GM18867 (cell line): ENCODE results near the gene ACTA2.

Experiments used
- ATAC-seq: cut with Tn5 transposase; IDR thresholded peaks from one replicate; pipeline ENCODE4 v1.9.1; 2021; ENCODE audit warnings: mild to moderate bottlenecking, moderate library complexity; ENCODE audit not compliant: unreplicated experiment

ACTA2 gene

DNA sequence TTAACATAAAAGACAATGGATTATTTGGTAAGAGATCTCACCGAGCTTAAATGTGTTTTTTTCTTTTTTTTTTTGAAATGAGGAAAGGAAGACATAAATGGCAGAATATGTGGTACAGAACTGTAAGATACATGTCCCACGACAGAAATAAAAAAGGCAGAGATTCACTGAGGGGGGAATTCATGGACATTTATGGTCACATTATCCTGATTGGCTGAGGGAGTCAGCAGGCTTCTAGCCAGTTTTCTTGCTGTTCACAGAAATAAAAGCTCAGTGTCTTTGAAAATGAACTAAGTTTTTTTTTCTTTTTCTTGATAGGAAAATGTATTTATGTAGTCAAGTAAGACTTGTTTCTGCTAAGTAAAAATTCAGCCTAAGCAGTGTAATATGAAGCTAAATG is 29.8 kb upstream of the ACTA2 start:
- no peak for ATAC-seq

DNA sequence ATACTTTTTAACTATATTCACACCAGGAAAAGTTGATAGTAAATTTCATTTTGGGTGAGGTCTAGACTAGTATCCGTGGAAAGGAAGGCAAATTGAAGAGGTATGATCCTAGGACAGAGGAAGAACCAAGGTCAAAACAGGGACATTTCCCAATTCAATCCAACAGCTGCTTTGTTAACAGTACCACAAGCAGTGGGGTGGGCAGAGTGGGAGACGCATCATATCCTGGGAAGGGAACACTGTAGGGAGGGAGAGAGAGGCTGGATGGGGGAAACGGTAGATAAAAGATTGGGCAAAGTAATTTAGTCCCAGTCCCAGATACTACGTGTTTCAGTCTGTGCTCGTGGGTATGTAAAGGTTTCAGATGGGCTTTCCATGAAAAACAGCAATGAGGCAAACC is 28.9 kb upstream of the ACTA2 start:
- no peak for ATAC-seq

DNA sequence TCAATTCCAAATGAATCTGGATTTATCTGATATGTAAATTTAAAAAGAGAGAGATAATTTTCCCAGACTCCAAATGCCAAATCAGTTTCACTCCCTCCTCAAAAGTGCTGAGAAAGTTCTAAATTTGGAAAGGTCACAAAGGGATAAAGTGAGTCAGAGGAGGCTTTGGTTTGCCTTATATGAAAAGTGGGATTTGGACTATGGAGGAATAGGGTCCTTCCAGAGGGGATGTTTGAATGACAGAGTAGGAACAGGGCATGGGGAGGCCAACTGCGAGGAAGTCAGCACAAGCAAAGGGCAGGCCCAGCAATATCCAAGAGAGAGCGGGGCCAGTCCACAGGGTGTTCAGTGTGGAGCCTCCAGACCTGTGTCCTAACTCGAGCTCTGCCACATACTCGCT is 28.2 kb upstream of the ACTA2 start:
- no peak for ATAC-seq

DNA sequence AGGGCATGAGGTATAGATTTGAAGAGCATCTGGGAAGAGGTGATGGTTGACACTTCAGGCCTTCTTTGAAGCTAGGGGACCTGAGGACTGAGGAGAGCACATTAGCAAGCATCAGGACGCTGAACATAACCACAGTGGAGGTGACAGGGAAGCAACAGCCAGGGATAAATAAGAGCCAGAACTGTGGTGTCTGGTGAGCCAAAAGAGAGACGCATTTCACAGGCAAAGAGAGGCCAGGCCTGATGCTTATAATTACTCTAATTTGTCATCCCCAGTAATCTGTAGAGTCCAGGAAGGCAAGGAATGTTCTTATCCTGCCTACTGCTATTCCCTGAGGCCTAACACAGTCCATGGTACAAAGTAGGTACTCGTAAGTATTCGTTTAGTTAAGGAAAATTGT is 27.7 kb upstream of the ACTA2 start:
- no peak for ATAC-seq

DNA sequence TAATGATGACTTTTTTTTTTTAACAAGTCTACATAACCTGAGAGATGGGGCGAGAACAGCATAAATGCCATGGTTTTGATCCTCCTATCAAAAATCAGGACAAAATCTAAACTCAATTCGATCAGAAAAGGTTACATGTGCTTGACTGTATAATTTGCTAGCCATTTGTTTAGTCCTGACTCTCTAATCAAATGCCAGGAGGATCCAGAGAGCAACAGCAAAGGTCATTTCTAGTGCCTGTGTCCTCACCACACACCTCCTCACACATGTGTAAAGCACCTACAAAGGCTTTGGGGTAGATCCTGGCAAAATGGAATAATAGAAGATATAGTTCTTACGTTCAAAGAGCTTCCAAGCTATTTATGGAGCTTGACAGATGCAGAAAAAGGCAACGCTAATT is 27.0 kb upstream of the ACTA2 start:
- ATAC-seq = no peak

DNA sequence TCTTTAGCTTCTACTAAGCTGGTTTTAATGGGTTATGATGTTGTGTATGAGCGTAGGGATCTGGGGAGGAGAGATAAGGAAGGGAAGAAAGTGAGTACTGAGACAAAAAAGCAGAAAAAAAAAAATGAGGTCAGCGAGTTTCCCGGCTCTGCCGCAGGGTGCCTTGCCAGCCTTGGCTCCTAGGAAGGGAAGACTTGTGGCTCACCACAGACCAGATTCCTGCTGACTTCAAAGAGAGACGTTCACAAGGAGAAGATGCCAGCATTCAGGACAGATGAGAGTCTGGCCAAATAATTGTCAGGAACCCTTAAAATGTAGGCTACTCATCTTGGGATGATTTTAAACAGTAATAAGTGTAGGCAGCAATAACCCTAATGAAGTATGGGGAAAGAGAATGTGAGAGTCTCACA is 26.6 kb upstream of the ACTA2 start:
- ATAC-seq = no peak

DNA sequence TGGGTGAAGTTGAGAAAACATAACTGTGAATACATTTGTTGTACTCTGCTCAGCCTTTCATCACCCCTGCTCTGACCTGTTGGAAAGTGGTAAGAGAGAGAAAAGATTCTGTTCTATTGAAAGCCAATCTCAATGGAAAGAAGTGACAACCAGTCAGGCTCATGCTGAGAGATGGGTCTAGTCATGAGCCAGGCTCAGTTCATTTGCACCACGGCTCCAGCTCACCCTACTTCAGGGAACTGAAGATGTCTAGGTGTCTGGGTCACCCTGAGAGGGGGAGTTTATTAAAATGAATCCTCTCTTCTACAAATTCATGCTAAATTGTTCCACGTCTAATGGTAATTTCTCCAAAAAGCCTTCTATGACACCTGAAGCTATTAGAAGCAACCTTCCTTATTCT is 25.9 kb upstream of the ACTA2 start:
- ATAC-seq = no peak

DNA sequence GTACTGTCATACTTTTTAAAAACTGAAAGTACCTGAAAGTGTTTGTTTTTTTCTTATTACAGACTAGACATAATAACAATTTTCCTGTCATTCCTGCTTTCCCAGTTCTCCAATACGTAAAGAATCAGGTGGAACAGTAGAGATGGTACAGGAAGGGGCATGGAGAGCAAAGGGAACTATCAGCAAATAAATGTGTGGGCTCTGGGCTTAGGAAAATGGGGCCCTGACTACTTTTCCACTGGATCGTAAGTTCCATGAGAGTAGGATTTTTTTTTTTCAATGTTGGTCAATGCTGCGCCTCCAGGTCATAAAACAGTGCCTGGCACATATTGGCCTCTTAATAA is 22.8 kb upstream of the ACTA2 start:
- ATAC-seq = no peak

DNA sequence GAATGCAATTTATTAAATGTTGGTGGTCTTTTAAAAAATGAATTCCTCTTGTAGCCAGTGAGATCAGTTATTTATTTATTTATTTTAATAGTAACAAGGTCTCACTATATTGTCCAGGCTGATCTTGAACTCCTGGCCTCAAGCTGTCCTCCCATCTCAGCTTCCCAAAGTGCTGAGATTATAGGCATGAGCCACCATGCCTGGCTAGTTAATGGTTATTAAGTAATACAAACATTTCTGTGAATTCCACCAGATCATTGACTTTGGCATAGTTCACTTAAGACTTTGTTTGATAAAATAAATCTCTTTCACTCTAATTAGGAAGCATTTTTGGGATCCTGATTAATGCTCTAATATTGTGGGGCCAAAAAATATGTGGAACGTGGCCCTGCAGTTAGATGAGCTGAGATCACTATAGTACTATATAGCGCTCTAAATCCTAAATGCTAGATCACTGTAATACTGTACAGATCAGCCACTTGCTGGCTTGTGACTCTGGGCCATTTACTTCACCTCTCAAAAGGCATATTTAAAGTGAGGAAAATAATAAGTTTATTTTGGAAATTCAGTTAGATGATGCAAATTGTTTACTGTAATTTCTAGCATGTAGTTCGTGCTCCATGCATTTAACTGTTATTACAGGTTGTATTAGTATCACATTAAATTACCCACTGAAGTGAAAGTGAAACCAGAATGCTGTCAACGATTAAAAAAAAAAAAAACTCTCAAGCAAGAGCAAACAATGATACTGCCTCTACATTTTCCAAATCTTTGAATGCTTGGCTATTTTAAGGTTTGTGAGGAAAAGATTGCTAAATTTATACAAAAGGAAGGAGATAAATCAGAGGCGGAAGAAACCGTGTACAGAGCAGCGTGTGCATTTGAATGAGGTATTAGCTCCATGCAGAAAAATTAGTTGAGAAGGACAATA is 22.1 kb upstream of the ACTA2 start:
- no peak for ATAC-seq

DNA sequence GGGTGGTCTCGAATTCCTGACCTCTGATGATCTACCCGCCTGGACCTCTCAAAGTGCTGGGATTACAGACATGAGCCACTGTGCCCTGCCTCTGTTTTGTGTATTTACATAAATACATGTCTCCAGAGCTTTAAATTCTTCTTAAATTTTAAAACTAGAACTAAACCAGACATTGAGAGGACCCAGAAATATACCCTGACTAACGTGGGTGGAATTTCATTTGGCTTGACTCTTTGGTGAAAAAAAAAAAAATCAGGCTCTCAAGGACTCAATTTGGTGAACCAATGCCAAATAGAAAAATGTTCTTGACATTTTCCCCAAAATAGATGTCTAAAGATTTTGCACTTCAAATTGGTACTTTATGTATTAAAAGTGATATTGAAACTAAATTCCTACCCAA is 21.4 kb upstream of the ACTA2 start:
- ATAC-seq = no peak

DNA sequence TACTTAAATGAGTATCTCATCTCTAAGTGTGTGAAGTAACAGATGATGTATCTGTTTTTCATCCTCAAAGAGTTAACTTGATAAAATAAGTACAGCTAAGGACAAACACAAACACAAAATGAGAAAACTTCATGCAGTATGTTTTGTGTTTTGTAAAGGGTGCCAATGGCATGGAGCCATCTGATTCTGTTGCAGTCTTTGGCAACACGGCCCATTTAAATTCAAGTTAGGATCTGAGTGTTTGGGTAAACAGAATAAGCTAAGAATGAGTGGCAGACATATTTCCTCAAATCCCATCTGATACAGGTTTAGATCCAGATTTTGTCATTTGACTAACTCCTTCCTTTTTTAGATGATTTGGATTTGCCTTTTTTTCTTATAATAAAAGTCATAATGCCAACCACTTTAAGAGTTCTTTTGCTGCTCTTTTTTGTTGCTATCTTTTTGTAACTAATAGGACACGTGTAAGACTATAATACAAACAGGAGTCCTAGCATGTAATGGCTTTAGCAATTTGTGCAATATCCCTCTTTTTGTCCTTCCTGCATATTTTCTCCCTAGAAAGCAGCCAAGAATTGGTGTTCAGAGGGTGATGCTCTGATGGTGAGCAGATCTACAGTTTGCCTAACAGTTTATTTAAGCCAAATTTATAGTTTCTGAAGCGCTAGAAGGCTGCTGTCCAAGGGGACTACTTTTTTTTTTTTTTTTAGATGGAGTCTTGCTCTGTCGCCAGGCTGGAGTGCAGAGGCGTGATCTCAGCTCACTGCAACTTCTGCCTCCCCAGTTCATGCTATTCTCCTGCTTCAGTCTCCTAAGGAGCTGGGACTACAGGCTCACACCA is 18.9 kb upstream of the ACTA2 start:
- no peak for ATAC-seq

DNA sequence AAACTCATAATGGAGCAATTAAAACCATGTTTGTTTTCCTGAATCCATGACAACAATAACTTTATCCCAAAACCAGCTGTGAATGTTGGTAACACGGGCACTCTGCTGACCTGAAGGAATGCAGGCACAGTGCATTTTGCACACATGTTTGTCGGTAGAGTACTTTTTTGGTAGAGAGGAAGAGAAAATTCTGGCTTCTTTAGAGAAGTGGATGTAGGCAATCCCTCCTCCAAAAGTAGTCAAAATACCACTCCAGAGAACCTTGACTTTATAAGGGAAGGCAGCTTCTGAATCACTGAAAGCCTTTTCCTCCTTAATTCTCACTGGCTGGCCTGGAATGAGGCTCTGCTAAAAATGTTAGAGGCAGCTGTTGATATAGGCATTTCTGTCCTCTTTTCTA is 15.8 kb upstream of the ACTA2 start:
- ATAC-seq = no peak

DNA sequence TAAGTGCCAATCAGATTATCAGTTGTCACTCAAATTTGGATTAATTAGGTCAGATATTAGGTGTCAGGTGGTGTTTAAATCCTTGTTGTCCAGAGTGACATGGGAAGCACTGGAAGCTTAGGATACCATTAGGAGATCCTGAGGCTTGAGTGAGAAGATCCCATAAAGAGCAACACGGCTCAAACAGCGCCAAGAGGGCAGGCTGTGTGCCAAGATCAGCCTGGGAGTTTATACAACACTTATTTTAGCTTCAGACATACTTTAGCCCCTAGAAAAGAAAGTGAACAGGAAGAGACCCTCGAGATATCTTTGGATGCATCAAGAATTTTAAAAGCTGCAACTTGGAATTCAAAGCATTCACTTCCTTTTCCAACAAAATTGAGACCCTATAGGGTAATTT is 14.2 kb upstream of the ACTA2 start:
- ATAC-seq = no peak

DNA sequence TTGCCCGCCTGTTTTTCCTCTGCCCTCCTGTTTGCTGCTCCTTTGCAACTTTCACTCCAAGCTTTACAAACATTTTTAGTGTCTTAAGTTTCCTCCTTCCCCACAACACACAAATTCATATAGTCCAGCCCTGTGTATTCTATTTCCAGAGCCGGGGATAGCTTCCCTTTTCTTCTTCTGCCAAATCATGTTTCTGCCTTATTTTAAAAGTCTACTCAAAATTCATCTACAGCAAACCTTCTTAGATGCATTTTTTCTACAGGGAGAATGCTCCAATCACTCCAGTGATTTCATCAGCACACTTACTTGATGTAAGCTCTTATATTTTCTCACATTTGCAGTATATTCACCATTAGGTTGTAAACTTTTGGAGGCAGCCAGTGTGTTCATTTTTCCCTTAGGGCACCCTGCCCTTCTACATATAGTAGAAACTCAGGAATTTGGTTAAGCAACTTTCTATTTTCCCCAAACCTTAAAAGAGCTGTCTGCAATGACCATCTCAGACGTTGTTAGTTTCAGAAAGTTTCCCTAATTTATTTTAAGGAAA is 12.4 kb upstream of the ACTA2 start:
- no peak for ATAC-seq

DNA sequence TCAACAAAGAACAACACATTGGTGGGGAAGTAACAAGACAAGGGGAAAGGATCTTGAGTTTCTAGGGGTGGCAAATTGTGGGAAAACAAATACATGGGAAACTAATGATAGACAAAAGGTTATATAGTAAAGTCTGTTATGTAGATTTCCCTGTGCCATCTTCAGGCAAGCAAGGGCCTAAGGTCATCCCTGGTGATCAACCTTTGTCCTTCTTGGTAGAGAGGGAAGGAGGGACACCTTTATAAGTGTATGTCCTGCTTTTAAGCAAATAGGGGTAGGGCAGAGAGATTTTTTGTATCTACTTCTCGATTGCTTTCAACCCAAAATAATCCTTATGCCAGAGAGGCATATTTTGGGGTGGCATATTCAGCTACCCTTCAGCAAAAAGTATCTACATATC is 11.8 kb upstream of the ACTA2 start:
- ATAC-seq = no peak

DNA sequence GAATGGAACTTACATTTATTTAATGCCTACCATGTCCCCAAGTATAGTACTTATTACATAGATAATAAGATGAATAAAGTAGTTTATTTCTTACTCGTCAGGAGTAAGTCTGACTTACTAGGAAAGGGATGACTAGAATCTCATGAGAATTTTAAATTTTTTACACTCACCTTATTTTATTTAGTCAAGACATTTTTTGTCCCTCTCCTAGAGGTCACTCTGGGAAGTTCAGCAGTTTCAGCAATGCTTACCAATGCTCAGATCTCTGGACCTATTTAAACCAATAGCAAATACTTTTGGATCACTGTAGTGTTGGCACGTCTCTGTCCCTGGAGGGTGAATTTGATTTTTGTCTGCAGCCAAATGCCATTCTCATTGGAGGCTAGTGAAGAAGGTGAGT is 10.7 kb upstream of the ACTA2 start:
- ATAC-seq = no peak

DNA sequence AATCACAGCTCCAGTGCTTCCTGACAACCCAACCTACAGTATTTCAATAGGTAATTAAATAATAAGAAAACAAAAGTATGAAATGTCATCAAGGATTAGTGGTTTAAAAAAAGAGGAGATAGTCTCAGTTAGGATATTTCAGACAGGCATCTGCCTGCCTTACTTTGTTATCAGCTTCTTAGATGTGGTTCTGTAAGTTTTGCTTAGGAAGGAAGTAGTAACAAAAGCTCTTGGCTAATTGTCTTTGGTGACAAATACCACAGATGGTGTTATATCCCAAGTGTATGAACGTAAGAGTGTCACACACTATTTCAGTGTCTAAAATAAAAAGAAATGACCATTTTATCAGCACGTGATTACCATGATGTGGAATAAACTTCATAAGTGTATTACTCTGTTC is 9.8 kb upstream of the ACTA2 start:
- no peak for ATAC-seq

DNA sequence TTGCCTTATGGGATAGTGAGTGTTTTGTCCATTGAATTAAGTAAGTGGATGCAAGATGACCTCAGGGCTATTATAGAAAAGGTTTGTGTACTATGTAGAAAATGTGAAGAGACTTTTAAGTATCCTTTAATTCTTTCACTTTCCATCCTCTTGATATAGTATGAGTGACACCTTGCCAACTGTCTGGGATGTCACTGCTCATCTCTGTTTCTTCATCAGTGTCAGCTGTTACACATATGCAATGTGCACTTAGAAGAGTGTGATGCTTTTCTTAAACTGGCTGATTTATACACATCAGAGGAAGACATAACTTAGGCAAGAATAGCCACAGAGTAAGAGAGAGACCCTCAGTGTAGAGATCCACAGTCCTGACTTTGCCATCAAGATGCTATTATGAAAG is 8.7 kb upstream of the ACTA2 start:
- ATAC-seq = no peak

DNA sequence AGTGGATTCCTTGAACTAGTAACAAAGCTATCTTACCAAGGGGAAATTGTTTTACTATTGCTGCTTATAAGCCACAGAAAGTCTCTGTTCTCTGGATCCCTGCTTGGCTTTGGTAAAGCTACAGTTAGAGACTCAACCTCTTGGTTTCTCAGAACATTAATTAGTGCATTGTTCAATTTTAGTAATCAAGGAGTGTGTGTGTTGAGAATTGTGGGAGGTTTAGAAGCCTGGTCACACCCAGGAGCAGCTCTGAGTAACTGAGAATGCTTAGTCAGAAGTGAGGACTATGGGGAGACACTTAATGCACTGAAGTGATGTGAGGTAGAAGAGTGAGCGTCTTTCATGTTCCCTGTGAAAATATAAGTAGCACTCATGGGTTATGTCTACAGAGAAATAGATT is 8.2 kb upstream of the ACTA2 start:
- ATAC-seq = no peak

DNA sequence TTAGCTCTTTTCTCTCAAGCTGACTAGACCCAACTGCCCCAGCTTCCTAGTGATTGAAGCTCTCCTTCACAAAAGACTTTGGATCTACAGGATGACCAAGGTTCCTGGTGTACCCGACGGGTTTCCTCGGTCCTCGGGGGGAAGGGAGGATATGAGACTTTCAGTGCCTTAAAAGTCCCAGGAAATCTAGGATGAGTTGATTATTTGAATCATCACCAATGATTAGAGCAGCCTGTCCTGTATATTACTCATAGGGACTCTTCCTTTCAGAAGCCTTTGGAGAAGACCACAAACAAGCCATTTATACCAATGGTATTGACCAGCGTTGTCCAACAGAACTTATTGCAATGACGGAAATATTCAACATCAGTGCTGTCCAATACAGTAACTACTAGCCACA is 6.1 kb upstream of the ACTA2 start:
- no peak for ATAC-seq

DNA sequence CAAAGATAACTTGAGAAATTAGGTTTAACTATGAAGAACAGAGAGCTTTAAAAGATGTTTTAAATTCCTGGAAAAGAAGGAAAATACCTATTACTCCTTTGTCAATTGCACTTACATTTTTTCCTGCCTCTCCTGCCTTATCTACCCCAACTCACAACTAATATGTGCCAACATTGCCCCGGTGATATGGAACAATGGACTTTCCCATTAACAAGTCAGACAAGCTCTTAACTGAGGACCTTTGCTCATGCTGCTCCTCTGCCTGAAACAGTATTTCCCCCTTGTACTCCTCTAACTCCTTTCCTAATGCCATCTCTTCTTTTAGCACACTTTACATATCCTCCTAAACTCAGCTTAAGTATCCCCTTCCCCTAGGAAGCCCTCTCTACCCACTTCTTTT is 4.8 kb upstream of the ACTA2 start:
- ATAC-seq = no peak

DNA sequence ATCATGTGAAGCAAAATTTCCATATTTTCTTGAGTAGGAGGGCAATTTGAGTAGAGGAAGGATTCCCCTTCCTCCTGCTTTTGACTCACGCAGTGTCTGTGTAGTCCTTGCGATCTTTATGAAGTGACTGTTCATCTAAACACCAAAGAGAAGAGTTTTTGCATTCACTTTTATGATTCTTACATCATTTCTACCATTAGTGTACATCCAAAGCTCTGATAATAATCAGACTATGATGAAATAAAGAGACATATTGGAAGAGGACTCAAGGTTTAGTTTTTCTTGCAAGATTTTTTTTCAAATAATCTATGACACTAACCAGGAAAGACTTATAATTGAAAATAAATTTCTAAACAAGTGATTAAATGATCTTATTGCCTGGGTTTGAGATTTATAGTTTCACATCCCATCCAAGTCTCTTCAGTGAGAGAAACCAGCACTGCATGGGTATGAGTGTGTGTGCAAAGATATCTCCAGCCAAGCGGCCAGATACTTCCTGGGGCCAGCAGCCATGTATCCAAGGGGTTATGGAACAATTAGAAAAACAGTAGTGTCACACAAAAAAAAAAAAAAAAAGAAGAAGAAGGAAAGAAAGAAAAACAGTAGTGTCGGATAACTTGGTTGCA is 2.0 kb upstream of the ACTA2 start:
- no peak for ATAC-seq
